Glomerular endothelial cell (primary cell): Measurements from ENCODE around the gene NXF3. TPM values are rescaled to one million over a fixed set of nuclear protein-coding genes. Genes with fewer than 3 reads are reported as not detected.
"Not testable (repeated sequence)": the region's sequence is repeated elsewhere in the genome, so short reads cannot be mapped to it uniquely, and the experiment has no call there.

ENCODE experiments used
- DNase-seq: peaks from one replicate; pipeline ENCODE4 v3.0.0-alpha.2; 2011; ENCODE audit warnings: low read depth, low spot score; ENCODE audit errors: extremely low read depth
- total RNA-seq: library from RNA; depleted of rRNA; stranded (reverse); fragments of >200 nt; gene quantifications from 2 replicates; pipeline ENCODE4 v1.2.3, GENCODE V29; 2015

NXF3 gene, protein sequence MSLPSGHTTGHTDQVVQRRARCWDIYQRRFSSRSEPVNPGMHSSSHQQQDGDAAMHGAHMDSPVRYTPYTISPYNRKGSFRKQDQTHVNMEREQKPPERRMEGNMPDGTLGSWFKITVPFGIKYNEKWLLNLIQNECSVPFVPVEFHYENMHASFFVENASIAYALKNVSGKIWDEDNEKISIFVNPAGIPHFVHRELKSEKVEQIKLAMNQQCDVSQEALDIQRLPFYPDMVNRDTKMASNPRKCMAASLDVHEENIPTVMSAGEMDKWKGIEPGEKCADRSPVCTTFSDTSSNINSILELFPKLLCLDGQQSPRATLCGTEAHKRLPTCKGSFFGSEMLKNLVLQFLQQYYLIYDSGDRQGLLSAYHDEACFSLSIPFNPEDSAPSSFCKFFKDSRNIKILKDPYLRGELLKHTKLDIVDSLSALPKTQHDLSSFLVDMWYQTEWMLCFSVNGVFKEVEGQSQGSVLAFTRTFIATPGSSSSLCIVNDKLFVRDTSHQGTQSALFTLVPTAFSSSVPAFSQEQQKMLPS
- total RNA-seq = not detected in 2 replicates

DNA sequence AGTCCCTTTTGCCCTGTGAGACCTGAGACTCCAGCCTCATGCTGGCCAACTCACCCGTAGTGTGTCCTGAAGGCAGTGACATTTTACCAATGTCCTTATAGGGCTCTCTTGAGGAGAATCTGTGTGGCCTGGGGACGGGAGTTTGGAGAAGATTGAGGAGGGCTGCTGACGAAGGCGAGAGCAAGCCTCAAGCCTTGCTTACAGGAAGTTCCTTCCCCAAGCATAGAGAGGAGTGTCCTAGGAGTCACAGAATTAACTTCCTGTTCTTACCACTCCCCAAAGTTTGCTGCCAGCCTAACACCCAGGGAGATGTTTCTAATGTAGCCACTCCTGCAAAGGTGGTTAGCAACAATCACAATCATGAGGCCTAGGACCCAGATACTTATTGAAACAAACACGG is at the start of gene NXF3:
NXF3 (minus strand) TSS at position 202 of the 400 bp plus-strand sequence; CDS start at position 82, 120 bp downstream.
- no peak for DNase-seq

DNA sequence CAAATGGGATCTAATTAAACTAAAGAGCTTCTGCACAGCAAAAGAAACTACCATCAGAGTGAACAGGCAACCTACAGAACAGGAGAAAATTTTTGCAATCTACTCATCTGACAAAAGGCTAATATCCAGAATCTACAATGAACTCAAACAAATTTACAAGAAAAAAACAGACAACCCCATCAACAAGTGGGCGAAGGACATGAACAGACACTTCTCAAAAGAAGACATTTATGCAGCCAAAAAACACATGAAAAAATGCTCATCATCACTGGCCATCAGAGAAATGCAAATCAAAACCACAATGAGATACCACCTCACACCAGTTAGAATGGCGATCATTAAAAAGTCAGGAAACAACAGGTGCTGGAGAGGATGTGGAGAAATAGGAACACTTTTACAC is 43.6 kb upstream of the NXF3 start:
- not testable (repeated sequence) for DNase-seq

DNA sequence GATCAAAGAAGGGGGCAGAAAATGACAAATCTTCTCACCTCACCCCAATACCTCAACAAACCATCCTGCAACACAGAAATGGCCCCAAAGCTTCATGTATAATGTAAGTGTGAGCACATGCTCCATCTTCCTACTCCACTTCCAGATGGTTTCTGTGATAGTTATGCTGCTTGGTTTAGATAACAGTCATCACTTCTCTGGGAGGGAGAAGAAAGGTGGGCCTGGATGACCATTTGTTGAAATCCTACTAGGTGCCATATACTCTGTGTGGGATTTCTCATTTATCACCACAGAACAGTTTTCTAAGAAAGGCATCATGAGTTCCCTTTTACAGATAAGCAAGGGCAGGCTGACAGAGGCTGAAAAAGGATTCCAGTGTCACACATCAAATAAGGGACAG is 31.3 kb upstream of the NXF3 start:
- DNase-seq = no peak

DNA sequence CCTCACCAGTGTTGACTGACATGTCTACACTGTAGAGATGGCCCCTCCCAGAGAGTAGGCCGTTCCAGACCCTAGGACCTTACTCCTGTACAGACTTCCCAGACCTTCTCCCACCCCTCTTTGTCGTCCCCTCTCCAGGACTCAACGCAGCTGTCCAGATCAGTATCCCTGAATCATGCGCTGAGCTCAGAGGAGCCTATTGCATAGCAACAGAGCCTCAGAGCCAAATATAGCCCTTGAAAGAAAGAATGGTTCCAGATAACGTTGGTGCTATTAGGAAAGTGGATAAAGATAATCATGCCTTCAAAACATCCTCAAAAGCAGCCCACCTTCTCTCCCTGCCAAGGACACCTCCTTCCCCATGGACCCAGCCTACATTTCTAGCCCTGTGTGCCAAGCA is 27.8 kb upstream of the NXF3 start:
- no peak for DNase-seq

DNA sequence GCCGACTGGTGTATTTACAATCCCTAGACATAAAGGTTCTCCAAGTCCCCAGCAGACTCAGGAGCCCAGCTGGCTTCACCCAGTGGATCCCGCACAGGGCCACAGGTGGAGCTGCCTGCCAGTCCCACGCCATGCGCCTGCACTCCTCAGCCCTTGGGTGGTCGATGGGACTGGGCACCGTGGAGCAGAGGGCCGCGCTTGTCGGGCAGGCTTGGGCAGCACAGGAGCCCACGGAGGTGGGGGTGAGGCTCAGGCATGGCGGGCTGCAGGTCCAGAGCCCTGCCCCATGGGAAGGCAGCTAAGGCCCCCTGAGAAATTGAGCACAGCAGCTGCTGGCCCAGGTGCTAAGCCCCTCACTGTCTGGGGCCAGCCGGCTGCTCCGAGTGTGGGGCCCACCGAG is 24.0 kb upstream of the NXF3 start:
- not testable (repeated sequence) for DNase-seq

DNA sequence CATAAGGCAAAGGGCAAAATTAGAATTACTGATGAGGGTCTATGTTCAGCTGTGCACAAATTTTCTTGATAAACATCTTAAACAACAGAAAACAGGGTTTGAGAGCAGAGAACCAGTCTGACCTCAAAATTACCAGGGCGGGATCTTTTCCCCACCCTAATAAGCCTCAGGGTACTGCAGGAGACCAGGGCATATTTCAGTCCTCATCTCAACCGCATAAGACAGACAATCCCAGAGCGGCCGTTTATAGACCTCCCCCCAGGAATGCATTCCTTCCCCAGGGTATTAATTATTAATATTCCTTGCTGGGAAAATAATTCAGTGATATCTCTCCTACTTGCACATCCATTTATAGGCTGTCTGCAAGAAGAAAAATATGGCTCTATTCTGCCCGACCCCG is 16.6 kb upstream of the NXF3 start:
- DNase-seq = not testable (repeated sequence)

DNA sequence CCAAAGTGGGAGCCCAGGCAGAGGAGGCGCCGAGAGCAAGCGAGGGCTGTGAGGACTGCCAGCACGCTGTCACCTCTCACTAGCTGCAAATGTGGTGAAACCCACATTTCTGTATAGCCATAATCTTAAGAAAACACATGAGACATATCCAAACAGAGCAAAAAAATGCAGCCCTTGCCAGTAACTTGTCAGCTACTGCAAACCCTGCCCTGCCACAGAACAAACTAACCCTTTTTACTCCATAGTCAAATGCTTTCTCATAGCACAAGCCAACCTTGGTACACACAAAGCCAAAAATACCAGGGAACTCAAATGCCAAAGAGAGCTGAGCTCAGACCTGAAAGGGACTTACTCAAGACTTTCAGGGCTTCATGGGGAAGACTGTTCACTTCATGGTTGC is 14.9 kb upstream of the NXF3 start:
- DNase-seq = no peak

DNA sequence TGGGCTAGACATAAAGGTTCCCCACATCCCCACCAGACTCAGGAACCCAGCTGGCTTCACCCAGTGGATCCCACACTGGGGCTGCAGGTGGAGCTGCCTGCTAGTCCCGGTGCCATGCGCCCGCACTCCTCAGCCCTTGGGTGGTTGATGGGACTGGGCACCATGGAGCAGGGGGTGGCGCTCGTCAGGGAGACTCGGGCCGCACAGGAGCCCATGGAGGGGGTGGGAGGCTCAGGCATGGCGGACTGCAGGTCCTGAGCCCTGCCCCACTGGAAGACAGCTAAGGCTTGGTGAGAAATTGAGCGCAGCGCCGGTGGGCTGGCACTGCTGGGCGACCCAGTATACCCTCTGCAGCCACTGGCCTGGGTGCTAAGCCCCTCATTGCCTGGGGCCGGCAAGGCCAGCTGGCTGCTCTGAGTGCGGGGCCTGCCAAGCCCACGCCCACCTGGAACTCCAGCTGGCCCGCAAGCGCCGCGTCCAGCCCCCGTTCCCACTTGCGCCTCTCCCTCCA is 14.3 kb upstream of the NXF3 start:
- not testable (repeated sequence) for DNase-seq

DNA sequence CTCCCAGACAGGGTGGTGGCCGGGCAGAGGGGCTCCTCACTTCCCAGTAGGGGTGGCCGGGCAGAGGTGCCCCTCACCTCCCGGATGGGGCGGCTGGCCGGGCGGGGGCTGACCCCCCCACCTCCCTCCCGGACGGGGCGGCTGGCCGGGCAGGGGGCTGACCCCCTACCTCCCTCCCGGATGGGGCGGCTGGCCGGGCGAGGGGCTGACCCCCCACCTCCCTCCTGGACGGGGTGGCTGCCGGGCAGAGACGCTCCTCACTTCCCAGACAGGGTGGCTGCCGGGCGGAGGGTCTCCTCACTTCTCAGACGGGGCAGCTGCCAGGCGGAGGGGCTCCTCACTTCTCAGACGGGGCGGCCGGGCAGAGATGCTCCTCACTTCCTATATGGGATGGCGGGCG is 11.4 kb upstream of the NXF3 start:
- DNase-seq = not testable (repeated sequence)

DNA sequence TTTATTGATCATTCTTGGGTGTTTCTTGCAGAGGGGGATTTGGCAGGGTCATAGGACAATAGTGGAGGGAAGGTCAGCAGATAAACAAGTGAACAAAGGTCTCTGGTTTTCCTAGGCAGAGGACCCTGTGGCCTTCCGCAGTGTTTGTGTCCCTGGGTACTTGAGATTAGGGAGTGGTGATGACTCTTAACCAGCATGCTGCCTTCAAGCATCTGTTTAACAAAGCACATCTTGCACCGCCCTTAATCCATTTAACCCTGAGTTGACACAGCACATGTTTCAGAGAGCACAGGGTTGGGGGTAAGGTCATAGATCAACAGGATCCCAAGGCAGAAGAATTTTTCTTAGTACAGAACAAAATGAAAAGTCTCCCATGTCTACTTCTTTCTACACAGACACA is 10.9 kb upstream of the NXF3 start:
- not testable (repeated sequence) for DNase-seq

DNA sequence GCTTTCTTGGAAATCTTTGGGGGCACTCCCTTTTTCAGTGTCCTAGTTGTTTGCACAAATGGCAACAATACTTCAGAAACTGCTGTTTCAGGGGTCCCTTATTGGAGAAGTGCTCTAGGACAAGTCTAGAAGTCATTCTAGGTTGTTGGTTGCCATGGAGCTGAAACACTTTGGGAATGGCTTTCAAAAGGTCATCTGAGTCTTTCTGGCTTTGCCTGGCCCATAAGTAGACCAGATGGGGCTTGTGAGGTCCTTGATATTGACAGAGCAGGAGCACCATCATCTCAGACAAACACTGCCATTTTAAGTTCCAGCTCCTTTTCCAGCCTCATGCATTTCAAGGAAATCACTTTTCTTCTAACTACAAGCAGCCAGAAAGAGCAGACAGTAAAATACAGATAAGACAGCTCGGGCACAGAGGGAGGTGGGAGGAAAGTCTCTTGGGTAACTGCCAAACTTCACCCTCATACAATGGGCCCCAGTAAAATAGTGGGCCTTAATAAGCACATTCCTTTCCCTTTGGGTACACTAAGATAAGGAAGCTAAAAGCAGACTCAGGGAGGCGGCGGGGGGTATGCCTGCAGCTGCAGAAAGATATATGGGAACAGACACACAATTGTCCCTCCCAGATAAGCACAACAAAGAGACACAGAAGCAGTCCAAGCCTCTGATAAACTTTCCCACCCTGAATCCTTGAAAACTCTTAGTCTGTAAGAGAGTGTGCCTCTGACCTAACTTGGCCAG is 8.5 kb upstream of the NXF3 start:
- no peak for DNase-seq

DNA sequence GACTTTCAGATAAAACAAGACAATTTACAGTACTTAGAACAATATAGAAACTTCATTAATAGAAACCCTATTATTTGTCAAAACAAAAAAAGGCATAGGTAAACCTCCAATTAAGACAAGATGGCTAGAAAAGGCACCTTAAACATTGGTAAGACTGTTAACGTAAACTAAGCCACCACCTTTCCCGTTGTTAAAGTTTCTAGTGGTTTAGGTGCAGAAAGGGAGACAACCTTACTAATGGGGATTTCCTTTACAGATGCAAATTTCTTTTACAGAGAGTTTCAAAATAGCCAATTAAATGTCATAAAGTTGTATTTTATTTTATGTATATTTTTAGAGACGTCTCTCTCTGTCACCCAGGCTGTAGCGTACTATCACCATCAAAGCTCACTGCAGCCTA is 7.5 kb upstream of the NXF3 start:
- DNase-seq = no peak

DNA sequence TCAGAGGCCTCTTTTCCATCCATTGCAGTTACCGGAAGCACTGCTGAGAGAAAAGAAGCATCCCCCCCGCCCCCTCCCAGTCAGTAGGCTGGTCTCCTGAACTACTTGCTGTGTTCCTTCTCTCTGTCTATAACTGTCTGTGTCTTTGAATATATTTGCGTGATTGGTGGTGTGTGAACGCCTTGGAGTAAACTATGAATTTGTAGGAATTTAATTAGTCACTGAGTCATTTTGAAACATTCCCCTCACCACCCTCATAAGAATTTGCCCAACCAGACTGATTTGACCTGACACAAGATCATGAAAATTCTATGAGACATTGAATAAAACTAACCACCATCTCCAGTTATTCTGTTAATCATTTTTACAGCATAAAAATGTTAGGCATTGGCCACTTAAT is 6.7 kb upstream of the NXF3 start:
- DNase-seq = no peak

DNA sequence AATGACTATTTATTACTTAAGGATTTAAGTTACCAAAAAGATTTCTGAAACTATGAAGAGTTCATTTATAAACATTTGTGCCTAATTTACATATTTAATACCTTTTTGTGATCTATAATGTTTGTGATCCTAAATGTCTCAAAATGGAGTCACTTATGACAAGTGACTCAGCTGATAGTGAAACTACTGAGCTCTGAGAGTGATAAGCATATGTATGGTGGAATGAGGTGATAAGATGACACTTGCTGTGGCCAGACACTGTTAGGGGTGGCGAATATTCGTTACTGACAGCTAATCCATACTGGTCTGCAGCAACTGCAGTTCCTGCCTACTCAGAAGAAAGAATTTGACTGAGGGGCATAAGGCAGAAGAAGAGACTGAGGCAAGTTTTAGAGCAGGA is 5.5 kb upstream of the NXF3 start:
- DNase-seq = no peak

DNA sequence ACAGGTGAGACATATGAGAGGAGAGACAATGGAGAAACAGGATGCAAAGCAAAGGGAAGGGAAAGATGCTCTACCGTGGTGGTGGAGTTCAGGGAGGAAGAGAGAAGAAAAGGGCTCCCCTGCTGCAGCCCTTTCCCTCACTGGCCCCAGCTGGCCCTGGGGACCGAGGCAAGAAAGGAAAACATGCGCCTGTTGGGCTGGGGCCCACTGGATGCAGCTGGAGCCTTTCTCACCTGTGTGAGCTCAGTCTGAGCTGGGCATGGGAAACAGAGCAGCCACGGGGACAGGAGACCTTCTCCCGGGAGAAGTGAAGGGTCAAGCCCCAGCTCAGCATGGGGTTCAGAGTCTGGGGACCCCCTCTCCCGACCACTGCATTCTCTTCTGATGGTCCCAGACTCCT is 11.9 kb downstream of the NXF3 start:
- DNase-seq = no peak

DNA sequence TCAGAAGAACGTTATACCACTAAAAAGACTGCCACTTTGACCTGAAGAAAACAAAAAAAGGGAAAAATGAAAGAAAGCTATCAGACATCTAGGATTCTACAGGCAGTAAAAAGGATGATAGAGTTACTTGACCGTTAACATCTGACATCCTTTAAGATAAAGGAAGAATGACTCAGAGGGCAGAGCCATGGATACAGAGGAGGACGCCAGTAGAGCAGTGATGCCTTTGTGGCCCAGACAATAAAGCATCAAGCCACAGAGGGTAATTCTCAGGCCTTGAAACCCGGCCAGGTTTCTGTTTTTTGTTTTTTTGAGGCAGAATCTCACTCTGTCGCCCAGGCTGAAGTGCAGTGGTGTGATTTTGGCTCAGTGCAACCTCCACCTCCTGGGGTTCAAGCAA is 19.5 kb downstream of the NXF3 start:
- no peak for DNase-seq

DNA sequence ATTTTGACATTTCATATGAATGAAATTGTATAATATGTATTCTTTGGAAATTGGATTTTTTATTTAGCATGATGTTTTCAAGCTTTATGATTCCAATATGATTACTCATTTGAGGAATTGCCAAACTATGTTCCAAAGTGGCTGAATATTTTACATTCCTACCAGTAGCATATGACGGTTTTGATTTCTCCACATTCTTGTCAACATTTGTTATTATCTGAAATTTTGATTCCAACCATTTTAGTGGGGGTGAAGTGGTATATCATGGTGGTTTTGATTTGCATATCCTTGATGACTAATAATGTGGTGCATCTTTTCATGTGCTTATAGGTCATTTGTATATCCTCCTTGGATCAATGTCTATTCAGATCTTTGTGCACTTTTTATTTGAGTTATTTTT is 26.3 kb downstream of the NXF3 start:
- DNase-seq = no peak

DNA sequence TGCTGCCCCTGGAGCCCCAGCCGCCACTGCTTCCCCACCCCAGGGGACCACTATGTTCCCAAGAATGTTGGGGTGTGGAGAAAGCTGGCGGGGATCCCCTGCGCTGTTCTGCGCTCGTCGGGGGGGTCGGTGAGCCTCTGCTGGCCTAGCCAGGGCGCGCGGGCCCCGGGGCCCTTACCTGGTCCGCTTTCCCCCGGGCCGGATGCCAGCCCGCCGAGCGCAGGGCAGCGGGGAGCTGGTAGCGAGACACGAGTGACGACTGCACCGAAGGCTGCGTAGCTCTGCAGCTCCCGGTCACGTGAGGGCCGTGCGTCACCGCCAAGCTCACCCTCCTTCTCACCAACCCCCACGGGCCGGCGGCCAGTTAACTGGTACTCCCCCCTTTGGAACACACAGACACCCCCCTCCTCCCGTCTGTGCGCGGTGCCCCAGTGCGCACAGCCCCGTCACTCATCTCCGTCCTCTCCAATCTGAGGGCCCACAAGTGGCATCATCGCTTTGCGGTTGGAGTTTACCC is 29.0 kb downstream of the NXF3 start, which contains the start of gene BEX1:
BEX1 (minus strand) TSS at position 254 of the 517 bp plus-strand sequence. CDS start 897 bp downstream, outside the sequence.
- DNase-seq = no peak

DNA sequence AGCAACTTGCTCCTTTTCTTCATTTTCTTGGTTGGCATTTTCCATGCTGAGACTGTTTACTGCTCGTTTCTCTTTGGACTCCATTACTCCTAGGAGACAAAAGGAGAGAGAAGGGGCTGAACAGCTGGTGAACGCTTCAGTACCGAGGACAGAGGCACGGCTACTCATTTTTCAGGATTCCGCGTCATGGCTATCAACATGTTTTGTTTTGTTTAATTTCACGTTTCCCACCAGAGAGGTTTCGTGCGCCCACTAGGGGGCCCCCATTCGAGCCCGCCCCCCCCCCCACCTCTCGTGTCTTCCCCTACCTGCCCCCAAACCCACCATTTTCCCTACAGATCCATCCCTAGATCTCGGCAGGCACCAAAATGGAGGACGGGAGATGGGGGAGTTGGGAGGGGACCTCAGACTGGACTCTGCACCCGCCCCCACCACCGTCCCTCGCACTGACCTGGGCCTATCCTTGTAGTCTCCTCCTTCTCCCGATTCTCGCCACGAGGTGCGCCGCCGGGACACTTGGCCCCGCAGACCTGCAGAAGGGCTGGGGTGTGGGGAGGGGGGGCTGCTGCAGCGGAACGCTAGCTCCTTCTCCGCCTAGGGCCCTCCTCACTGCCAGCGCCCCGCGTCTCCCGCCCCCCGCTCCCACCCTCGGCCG is 29.6 kb downstream of the NXF3 start:
- DNase-seq = no peak

DNA sequence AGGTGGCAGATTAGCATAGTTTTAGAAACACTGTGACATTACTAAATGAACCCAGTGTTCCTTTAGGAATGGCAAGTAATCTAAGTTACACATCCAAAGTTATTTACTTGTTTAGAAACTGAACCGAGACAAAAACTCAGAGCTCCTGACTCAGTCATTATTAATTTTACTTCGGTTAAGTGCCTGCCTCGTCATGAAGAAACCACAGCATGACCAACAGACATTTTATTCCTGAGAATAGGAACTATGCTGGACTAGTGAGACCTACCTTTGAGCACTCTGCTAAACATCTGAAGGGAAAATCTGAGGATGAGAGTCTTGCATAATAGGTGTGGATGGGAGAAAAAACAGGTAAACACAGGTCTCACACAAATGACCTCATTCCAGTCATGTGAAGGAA is 31.5 kb downstream of the NXF3 start:
- DNase-seq = no peak

DNA sequence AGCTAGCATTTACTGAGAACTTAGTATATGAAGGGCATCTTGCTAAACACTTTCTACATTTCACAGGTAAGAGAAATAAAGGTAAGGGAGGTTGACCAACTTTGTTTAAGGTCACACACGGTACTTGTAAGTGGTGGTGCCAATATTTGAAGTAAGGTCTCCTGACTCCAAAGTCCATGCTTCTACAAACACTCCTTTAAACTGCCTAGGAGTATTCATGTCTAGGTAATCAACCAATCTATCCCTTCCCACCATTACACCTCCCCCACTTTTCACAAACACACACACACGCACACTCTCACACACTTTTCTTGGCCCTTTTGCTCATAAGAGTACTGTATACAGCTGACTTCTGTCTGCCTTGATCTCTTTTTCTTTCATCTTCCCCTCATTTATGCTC is 36.0 kb downstream of the NXF3 start:
- no peak for DNase-seq
